Cortex of kidney (tissue), 1 donor: ENCODE data around the gene MARCHF2.

Experiments used
- DNase-seq: peaks from one replicate; lab custom pipeline; 2025; lab: John Stamatoyannopoulos, UW

MARCHF2 gene

GRCh38 chr19:8478598-8478997 lies 65.5 kb downstream of the MARCHF2 start:
- no peak for DNase-seq

DNA sequence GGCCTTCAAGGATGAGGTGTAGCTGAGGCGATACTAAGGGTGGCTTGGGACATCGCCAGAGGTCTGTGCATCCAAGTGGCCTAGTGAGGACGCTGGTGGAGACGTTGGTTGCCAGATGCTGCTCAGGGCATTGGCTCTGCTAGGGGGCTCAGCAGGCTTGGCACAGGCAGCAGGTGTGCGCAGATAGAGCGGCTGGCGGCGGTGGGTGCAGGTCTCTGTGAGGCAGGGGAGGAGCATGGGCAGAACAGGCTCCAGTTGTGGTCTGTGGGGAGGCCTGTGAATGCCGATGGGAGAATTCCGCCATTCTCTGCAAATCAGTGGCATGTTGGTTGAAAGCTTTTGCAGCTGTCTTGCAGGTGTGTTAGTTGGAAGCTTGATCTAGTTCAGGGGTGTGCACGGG lies 68.1 kb downstream of the MARCHF2 start:
- DNase-seq: no peak

- DNase-seq: no peak
These were observed 68.5 kb downstream of the MARCHF2 start for GRCh38 chr19:8481616-8482015.

DNA sequence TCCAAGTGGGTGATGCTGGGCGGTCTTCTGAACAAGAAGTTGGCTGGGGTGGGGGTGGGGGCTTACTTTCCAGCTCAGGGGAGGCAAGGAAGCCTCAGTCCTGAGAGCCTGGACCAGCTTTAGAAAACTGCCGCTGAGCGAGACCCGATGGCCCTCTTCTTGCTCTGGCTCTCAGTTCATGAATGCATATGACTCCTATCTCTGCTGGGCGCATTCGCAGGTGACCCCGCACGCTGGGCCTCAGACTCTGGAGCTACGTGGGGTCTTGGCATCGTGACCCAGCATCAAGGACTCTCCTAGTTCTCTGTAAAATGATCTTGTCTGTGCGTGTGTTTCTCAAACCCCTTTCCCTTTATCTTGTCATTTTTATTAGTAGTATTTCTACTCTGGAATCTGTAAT lies 69.6 kb downstream of the MARCHF2 start:
- no peak for DNase-seq

GRCh38 chr19:8483165-8483564 lies 70.1 kb downstream of the MARCHF2 start:
- no peak for DNase-seq

DNA sequence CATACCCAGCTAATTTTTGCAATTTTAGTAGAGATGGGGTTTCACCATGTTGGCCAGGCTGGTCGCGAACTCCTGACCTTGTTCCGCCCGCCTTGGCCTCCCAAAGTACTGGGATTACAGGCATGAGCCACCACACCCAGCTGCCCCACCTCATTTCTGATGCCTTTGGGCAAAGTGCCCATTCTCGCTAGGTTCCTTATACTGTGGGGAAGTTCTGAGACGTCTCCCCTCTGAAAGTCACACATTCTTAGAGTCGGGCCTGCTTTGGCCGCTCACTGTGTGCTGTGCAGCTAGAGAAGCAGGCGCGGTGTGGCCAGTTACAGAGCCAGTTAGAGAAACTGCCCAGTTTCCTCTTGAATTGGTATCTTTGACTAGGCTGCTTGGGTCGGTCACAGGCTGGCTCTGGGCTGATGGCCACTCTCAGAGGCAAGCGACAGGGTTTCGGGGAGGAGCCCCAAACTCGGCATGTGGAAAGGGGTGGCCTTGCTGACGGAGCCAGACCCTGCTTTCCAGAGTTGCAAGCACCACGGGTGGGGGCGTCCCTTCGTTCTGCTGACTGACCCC lies 71.3 kb downstream of the MARCHF2 start:
- DNase-seq: no peak

- DNase-seq: no peak
These were observed 72.7 kb downstream of the MARCHF2 start for GRCh38 chr19:8485561-8486371.

DNA sequence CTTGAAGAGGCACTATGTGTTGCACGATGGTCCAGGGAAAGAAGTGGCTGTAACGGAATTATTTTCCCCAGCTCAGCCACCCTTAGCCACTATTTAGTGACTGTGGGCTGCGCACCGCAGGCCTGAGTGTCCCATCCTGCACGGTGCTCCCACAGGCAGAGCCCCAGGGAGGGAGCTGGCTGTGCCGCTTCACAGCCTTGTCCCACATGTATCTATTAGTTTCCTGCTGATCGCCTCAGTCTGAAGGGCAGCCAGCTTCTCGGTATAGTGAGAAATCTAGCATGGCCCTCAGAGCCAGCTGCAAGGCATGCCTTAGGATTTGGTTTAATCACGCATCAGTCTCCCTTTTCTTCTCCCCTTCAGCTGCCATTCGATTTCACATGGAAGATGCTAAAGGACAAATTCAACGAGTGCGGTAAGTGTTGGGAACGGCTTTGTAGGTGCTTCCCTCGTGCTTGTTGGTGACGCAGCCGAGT lies 73.6 kb downstream of the MARCHF2 start:
- DNase-seq: no peak

DNA sequence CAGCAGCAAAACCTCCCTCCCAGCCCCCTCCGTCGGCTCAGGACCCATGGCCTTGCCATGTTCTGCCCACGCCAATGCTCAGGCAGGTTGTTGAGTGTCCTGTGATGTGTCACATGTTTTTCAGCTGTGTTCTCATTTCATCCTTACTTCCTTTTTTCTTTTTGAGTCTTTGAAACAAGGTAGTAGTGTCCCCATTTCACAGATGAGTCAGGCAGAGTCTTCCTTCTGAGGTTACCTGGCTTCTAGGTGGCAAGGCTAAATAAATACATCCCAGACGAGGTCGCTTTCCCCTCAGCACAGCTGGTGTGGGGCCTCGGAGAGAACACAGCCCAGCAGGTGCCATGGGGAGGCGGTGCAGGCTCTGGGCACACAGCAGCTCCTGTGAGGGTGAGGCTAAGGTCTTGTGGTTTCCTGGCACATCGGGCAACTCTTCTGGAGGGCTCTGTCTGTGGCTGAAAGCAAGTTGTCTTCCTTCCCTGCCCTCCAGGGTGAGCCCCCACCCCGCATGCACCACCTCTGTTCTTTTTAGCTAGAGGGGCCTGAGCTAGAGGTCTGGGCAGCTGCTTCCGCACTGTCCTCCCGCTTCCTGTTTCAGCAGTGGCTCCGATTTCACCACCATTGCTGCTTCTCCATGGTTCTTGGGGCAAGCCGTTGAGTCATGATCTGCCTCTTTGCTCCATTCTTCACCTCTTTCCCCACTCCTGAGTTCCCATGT lies 74.2 kb downstream of the MARCHF2 start:
- no peak for DNase-seq

GRCh38 chr19:8488365-8488764 lies 75.3 kb downstream of the MARCHF2 start:
- no peak for DNase-seq
